CD8-positive, alpha-beta memory T cell (primary cell): ENCODE results near the gene AFAP1L1. TPM values are rescaled to one million over a fixed set of nuclear protein-coding genes. Genes with fewer than 3 reads are reported as not detected.

Experiments
- CTCF ChIA-PET: fragments of 350-600 bp; sonication (Branson Sonifier 250); formaldehyde crosslinking; loops from one replicate; lab custom pipeline; 2021; ENCODE audit warnings: antibody characterized with exemption; lab: Charles Lee
- POLR2A ChIA-PET: fragments of 350-600 bp; sonication (Branson Sonifier 250); formaldehyde crosslinking; loops from one replicate; lab custom pipeline; 2021; ENCODE audit warnings: antibody characterized with exemption; lab: Charles Lee
- DNase-seq, 5 donors: peaks; one replicate each; pipeline versions ENCODE4 v3.0.0 to v3.0.0-alpha.2; 2020 to 2022; ENCODE audit warnings: mixed read lengths in 1 of 5
- H3K27ac ChIP-seq: one replicate; pipeline ENCODE4 v1.7.0; 2013; ENCODE audit warnings: low read depth, mild to moderate bottlenecking, low read length, moderate library complexity
- H3K27me3 ChIP-seq: 2 replicates; pipeline ENCODE4 v1.7.0; 2013; ENCODE audit warnings: low read length, mild to moderate bottlenecking; ENCODE audit not compliant: insufficient read depth, poor library complexity, severe bottlenecking
- H3K36me3 ChIP-seq: 2 replicates; pipeline ENCODE4 v1.7.0; 2013; ENCODE audit warnings: mild to moderate bottlenecking, low read length, moderate library complexity; ENCODE audit not compliant: insufficient read depth
- H3K4me1 ChIP-seq: 2 replicates; pipeline ENCODE4 v1.7.0; 2013; ENCODE audit warnings: mild to moderate bottlenecking, low read length, moderate library complexity; ENCODE audit not compliant: insufficient read depth
- H3K4me3 ChIP-seq: 2 replicates; pipeline ENCODE4 v1.7.0; 2013; ENCODE audit warnings: mild to moderate bottlenecking, low read length
- H3K9me3 ChIP-seq: 2 replicates; pipeline ENCODE4 v1.7.0; 2013; ENCODE audit warnings: mild to moderate bottlenecking, low read length
- H3K27ac Mint-ChIP-seq, 8 donors: one replicate each; pipeline ENCODE4 v1.8.0; 2020 to 2021; ENCODE audit warnings: mixed read lengths in 8 of 8, mild to moderate bottlenecking in 6 of 8, inconsistent platforms in 3 of 8, moderate library complexity in 3 of 8
- H3K27me3 Mint-ChIP-seq, 2 donors: one replicate each; pipeline ENCODE4 v1.8.0; 2020 to 2021; ENCODE audit warnings: mixed read lengths in 2 of 2, mild to moderate bottlenecking in 1 of 2, moderate library complexity in 1 of 2
- H3K36me3 Mint-ChIP-seq, 3 donors: one replicate each; pipeline ENCODE4 v1.8.0; 2020 to 2021; ENCODE audit warnings: mixed read lengths in 3 of 3, inconsistent platforms in 1 of 3, mild to moderate bottlenecking in 1 of 3
- H3K4me1 Mint-ChIP-seq, 3 donors: one replicate each; pipeline ENCODE4 v1.8.0; 2020 to 2021; ENCODE audit warnings: mixed read lengths in 3 of 3, inconsistent platforms in 1 of 3, mild to moderate bottlenecking in 1 of 3
- H3K4me3 Mint-ChIP-seq, 7 donors: one replicate each; pipeline ENCODE4 v1.8.0; 2020 to 2021; ENCODE audit warnings: mixed read lengths in 7 of 7, mild to moderate bottlenecking in 6 of 7, moderate library complexity in 4 of 7, inconsistent platforms in 2 of 7
- H3K9me3 Mint-ChIP-seq, 5 donors: one replicate each; pipeline ENCODE4 v1.8.0; 2020 to 2022; ENCODE audit warnings: mixed read lengths in 5 of 5, mild to moderate bottlenecking in 3 of 5, moderate library complexity in 2 of 5, inconsistent platforms in 1 of 5
- polyA plus RNA-seq: library from polyadenylated mRNA; unstranded; fragments of 300-500 nt; fragmentation: Illumina TruSeq; gene quantifications from one replicate; pipeline ENCODE4 v1.2.3, GENCODE V29; 2021
- total RNA-seq, 2 experiments: library from RNA; stranded (reverse); gene quantifications; one replicate each; pipeline ENCODE4 v1.2.3, GENCODE V29; 2021

The AFAP1L1 gene
- total and polyA plus RNA-seq, 3 experiments from 2014 or later, result 0.18 TPM; not detected in 2

GRCh38 chr5:149345892-149346222 is 74.2 kb downstream of the AFAP1L1 start:
- peaks cover 19% of the 10 kb centered on the region for H3K36me3 ChIP-seq
- no peaks in the 10 kb centered on the region for H3K9me3 ChIP-seq
- no peaks in the 10 kb centered on the region for H3K27me3 ChIP-seq
- Mint-ChIP-seq H3K4me1 (peaks cover 53 to 67% (median 65%) of the 10 kb centered on the region in 3 donors), H3K36me3 (peaks cover 17 to 45% (median 19%) of the 10 kb centered on the region in 3 donors), H3K4me3 (peak overlapping the region; percentile 81 to 95 (median 95)), H3K27ac (peak overlapping the region; percentile 72 to 93 (median 90)), H3K27me3 (no peaks in the 10 kb centered on the region), H3K9me3 (no peaks in the 10 kb centered on the region)
- peak overlapping the region; percentile 78 for H3K27ac ChIP-seq
- ChIA-PET CTCF (interaction anchor here (0.8 to 4.3 kb wide), 7 partner anchors 9 to 615 kb away, joined by 3 to 25 read pairs (median 6); partner anchors contain the start of gene PCYOX1L), POLR2A (interaction anchor here (1.8 to 3.7 kb wide), 2 partner anchors 10 to 12 kb away, joined by 4 to 39 read pairs; partner anchors contain the start of gene PCYOX1L)
- peak overlapping the region; percentile 96 for H3K4me3 ChIP-seq
- peaks cover 58% of the 10 kb centered on the region for H3K4me1 ChIP-seq
- DNase-seq, result peak in 2 of 5 donors; percentile 3 to 19

- Histone ChIP-seq H3K4me3 (peak overlapping the region; percentile 41), H3K9me3 (no peaks in the 10 kb centered on the region), H3K27me3 (no peaks in the 10 kb centered on the region), H3K27ac (no peak overlapping the region), H3K36me3 (peaks cover 43% of the 10 kb centered on the region), H3K4me1 (peaks cover 67% of the 10 kb centered on the region)
- DNase-seq, result peak in 2 of 5 donors; percentile 45 to 65
- Mint-ChIP-seq H3K4me3 (peak overlapping the region; percentile 54 to 83 (median 81)), H3K27ac (peak overlapping the region; percentile 60 to 95 (median 86)), H3K4me1 (peaks cover 65 to 88% (median 86%) of the 10 kb centered on the region in 3 donors), H3K27me3 (no peaks in the 10 kb centered on the region), H3K9me3 (no peaks in the 10 kb centered on the region), H3K36me3 (peaks cover 28 to 68% (median 30%) of the 10 kb centered on the region in 3 donors)
- CTCF ChIA-PET, result interaction anchor here (1.0 to 4.3 kb wide), 2 partner anchors 19 to 32 kb away, joined by 5 to 25 read pairs; no protein-coding TSS in a partner anchor
- POLR2A ChIA-PET, result no interaction called here
These were observed 76.9 kb downstream of the AFAP1L1 start for GRCh38 chr5:149348518-149348917.

- H3K27me3 ChIP-seq, result no peaks in the 10 kb centered on the region
- Mint-ChIP-seq H3K36me3 (peaks cover 28 to 75% (median 30%) of the 10 kb centered on the region in 3 donors), H3K27ac (peak overlapping the region in 7 of 8 donors; percentile 59 to 95 (median 82)), H3K9me3 (no peaks in the 10 kb centered on the region), H3K4me3 (peak overlapping the region in 3 of 7 donors; percentile 24 to 83 (median 34)), H3K27me3 (no peaks in the 10 kb centered on the region), H3K4me1 (peaks cover 62 to 88% (median 86%) of the 10 kb centered on the region in 3 donors)
- no peak for DNase-seq
- ChIA-PET CTCF (interaction anchor here (1.0 to 1.4 kb wide), 3 partner anchors 9 to 93 kb away, joined by 3 to 6 read pairs (median 5); partner anchors contain the start of gene PCYOX1L), POLR2A (no interaction called here)
- H3K4me3 ChIP-seq, result no peak overlapping the region
- H3K4me1 ChIP-seq, result peaks cover 68% of the 10 kb centered on the region
- no peaks in the 10 kb centered on the region for H3K9me3 ChIP-seq
- no peak overlapping the region for H3K27ac ChIP-seq
- H3K36me3 ChIP-seq, result peaks cover 50% of the 10 kb centered on the region
These were observed 77.7 kb downstream of the AFAP1L1 start for GRCh38 chr5:149349382-149349781.

GRCh38 chr5:149352169-149352568 is 80.5 kb downstream of the AFAP1L1 start:
- H3K36me3 Mint-ChIP-seq, result peaks cover 33 to 74% (median 36%) of the 10 kb centered on the region in 3 donors
- Histone ChIP-seq H3K4me3 (no peak overlapping the region), H3K27me3 (no peaks in the 10 kb centered on the region), H3K36me3 (peaks cover 52% of the 10 kb centered on the region), H3K27ac (no peak overlapping the region), H3K9me3 (no peaks in the 10 kb centered on the region), H3K4me1 (peaks cover 58% of the 10 kb centered on the region)
- H3K9me3 Mint-ChIP-seq, result no peaks in the 10 kb centered on the region
- H3K4me1 Mint-ChIP-seq, result peaks cover 54 to 83% (median 80%) of the 10 kb centered on the region in 3 donors
- H3K4me3 Mint-ChIP-seq, result no peak overlapping the region
- no peak for DNase-seq
- ChIA-PET POLR2A (interaction anchor here (1.0 kb wide), 1 partner anchor 19 kb away, joined by 3 read pairs; no protein-coding TSS in a partner anchor), CTCF (interaction anchor here (0.9 to 2.9 kb wide), 3 partner anchors 9 to 31 kb away, joined by 3 to 11 read pairs (median 3); no protein-coding TSS in a partner anchor)
- no peaks in the 10 kb centered on the region for H3K27me3 Mint-ChIP-seq
- peak overlapping the region in 3 of 8 donors; percentile 14 to 37 (median 36) for H3K27ac Mint-ChIP-seq

GRCh38 chr5:149353911-149354310 is 82.3 kb downstream of the AFAP1L1 start:
- Mint-ChIP-seq H3K9me3 (no peaks in the 10 kb centered on the region), H3K36me3 (peaks cover 28 to 69% (median 32%) of the 10 kb centered on the region in 3 donors), H3K4me3 (no peak overlapping the region), H3K4me1 (peaks cover 50 to 78% (median 76%) of the 10 kb centered on the region in 3 donors), H3K27ac (peak overlapping the region in 3 of 8 donors; percentile 32 to 70 (median 40)), H3K27me3 (peaks cover 0 to 2% of the 10 kb centered on the region in 2 donors)
- H3K4me1 ChIP-seq, result peaks cover 51% of the 10 kb centered on the region
- H3K9me3 ChIP-seq, result no peaks in the 10 kb centered on the region
- ChIA-PET POLR2A (interaction anchor here (2.1 kb wide), 1 partner anchor 9 kb away, joined by 6 read pairs; the partner anchor contains the start of gene GRPEL2), CTCF (interaction anchor here (1.0 to 1.3 kb wide), 2 partner anchors 18 to 198 kb away, joined by 3 to 5 read pairs; no protein-coding TSS in a partner anchor)
- H3K4me3 ChIP-seq, result no peak overlapping the region
- H3K27me3 ChIP-seq, result no peaks in the 10 kb centered on the region
- H3K27ac ChIP-seq, result no peak overlapping the region
- H3K36me3 ChIP-seq, result peaks cover 52% of the 10 kb centered on the region
- DNase-seq, result no peak

GRCh38 chr5:149355688-149356087 is 84.0 kb downstream of the AFAP1L1 start:
- no peaks in the 10 kb centered on the region for H3K9me3 ChIP-seq
- peaks cover 51% of the 10 kb centered on the region for H3K4me1 ChIP-seq
- no peak overlapping the region for H3K27ac ChIP-seq
- Mint-ChIP-seq H3K9me3 (no peaks in the 10 kb centered on the region), H3K27me3 (peaks cover 0 to 2% of the 10 kb centered on the region in 2 donors), H3K4me3 (no peak overlapping the region), H3K27ac (peak overlapping the region in 3 of 8 donors; percentile 17 to 83 (median 46)), H3K36me3 (peaks cover 17 to 52% (median 20%) of the 10 kb centered on the region in 3 donors), H3K4me1 (peaks cover 53 to 80% (median 78%) of the 10 kb centered on the region in 3 donors)
- no peak for DNase-seq
- no peaks in the 10 kb centered on the region for H3K27me3 ChIP-seq
- POLR2A ChIA-PET, result interaction anchor here (0.8 to 2.1 kb wide), 3 partner anchors 9 to 12 kb away, joined by 4 to 6 read pairs (median 4); partner anchors contain the start of gene GRPEL2
- H3K36me3 ChIP-seq, result peaks cover 35% of the 10 kb centered on the region
- no peak overlapping the region for H3K4me3 ChIP-seq
- CTCF ChIA-PET, result interaction anchor here (0.6 to 6.8 kb wide), 5 partner anchors 10 to 28 kb away, joined by 3 to 69 read pairs (median 4); partner anchors contain the start of gene GRPEL2

GRCh38 chr5:149356391-149356790 is 84.7 kb downstream of the AFAP1L1 start:
- Histone ChIP-seq H3K4me1 (peaks cover 54% of the 10 kb centered on the region), H3K27ac (no peak overlapping the region), H3K9me3 (no peaks in the 10 kb centered on the region), H3K27me3 (no peaks in the 10 kb centered on the region), H3K36me3 (peaks cover 28% of the 10 kb centered on the region), H3K4me3 (no peak overlapping the region)
- Mint-ChIP-seq H3K9me3 (no peaks in the 10 kb centered on the region), H3K4me1 (peaks cover 53 to 79% (median 78%) of the 10 kb centered on the region in 3 donors), H3K27ac (peak overlapping the region in 2 of 8 donors; percentile 17 to 57), H3K27me3 (peaks cover 0 to 2% of the 10 kb centered on the region in 2 donors), H3K36me3 (peaks cover 15 to 44% (median 16%) of the 10 kb centered on the region in 3 donors), H3K4me3 (no peak overlapping the region)
- DNase-seq, result no peak
- ChIA-PET CTCF (interaction anchor here (0.6 to 6.8 kb wide), 6 partner anchors 10 to 29 kb away, joined by 3 to 69 read pairs (median 5); partner anchors contain the start of gene GRPEL2), POLR2A (interaction anchor here (0.8 to 2.6 kb wide), 3 partner anchors 10 to 11 kb away, joined by 4 to 39 read pairs (median 4); partner anchors contain the start of gene GRPEL2)
